Measurements from ENCODE around the gene LEMD3.

Gene LEMD3

DNA sequence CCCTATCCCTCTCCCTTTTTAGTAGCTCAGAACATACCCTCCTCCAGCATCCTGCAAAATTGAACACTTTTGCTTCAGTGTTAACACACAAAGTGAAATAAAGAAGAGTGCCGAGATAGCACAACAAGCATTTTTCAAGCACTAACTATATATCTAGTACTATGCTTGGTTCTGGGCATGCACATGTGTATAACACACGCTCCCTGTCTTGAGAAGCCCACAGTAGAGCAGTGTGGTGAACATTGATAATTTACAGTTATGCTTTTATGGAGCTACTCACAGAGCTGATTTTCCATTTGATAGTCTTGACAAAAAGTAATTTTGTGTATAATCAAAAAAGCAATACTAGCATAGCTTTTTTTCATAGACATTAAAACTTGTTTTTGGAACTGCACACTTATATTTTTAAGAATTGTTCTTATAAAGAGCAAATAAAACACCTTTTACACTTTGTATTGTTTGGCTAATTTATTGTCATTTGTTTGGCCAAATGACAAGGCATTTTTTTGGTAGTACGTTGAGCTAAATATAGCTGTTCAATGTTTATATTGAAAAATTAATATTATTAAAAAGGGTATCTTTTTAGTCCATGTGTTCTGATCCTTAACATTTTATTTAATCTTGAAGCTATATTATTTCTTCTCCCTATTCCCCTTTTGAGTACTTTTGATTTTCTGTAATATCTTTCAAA lies 39.7 kb downstream of the LEMD3 start:
- no peak for DNase-seq

DNA sequence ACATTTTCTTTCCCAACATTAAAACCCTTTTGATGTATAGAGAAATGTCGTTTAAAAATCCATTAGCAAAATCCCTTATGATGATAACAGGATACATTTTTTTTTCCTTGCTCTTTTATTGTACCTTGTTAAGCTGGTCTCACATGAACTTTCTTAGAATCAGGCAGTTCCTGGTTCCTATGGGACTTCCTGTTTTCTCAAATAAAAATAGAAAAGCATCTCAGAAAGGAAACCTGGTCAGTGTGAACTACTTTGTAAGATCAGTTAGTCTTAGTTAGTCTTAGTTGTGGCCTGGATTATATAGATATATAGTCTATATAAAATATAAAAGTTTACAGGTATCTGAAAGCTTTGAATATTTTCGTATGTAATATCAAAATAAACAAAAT lies 40.3 kb downstream of the LEMD3 start:
- no peak for DNase-seq

DNA sequence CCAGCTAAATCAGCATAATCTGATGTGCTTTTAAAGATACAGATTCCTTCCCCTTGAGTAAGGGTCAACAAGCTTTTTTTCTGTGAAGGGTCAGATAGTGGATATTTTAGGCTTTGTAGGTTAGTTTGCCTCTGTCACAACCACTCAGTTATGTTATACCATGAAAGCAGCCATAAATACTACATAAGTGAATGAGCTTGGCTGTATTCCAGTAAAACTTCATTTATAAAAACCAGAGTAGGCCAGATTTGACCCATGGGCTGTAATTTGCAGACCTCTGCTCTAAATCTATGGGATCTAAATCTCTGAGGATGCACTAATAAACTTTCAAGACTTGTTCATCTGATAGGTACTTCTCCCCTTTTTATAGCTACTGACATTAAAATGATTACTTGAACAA lies 47.7 kb downstream of the LEMD3 start:
- no peak for DNase-seq

DNA sequence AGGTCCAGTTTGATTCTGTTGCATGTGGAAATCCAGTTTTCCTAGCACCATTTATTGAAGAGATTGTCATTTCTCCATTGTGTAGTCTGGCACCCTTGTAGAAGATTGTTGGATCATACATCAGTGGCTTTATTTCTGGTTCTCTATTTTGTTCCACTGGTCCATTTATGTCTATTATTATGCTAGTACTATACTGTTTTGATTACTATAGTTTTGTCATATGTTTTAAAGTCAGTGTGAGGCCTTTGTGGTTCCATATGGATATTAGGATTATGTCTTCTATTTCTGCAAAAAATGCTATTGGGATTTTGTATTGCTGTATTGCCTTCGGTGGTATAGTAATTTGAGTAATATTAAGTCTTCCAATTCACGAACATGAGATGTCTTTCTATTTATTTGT lies 51.4 kb downstream of the LEMD3 start:
- DNase-seq, result no peak

DNA sequence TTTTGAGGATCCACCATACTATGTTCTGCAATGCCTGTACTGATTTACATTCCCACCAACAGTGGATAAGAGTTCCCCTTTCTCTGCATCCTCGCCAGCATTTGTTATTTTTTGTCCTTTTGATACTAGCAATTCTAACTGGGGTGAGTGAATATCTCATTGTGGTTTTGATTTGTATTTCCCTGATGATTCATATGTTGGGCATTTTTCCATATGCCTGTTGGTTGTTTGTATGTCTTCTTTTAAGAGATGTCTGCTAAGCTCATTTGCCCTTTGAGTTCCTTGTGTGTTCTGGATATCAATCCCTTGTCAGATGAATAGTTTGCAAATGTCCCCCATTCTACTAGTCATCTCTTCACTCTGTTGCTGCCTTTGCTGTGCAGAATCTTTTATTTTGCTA lies 60.1 kb downstream of the LEMD3 start:
- no peak for DNase-seq

DNA sequence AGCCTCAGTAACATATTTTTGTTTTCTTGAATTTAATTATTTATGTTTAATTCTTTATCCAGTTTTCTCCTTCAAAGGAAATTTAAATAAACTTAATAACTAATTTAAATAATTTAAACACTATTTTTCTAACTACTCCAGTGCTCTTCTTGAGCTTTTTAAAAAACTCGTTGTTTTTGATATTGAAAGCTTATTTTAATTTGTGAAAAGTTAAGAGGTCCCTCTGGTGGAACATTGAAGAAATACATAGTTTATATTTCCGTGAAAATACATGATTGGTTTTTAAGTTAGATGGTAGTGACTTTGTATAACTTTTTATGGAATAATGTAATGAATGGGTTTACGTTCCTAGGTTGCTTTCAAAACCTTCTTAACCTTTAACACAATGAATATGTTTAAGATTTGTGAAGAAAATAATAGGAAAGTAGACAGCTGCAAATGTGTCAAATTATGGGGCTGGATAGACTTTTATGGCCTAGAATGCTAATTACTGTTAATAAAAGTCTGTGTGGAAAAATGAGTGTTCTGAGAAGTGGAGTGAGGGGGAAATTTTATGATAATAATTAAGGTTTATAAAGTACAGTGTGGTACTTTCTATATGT lies 63.2 kb downstream of the LEMD3 start:
- no peak for DNase-seq

DNA sequence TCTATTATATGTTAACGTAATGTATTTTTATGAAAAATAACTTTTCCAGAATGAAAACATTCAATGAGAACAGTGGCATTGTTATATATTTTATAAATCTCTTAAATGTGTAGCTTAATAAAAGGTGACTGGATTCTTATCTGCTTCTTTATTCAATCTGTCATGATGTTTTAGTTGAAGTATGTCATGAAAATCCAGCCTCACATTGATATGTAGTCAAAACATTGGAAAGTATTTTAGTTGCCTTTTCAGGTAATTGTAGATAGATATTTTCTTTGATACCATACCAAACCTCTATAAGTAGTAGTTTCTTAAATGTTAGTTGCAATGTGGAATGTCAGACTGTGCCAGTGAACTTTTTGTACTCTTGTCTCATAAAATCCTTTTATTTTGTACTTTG lies 67.8 kb downstream of the LEMD3 start:
- DNase-seq, result no peak

DNA sequence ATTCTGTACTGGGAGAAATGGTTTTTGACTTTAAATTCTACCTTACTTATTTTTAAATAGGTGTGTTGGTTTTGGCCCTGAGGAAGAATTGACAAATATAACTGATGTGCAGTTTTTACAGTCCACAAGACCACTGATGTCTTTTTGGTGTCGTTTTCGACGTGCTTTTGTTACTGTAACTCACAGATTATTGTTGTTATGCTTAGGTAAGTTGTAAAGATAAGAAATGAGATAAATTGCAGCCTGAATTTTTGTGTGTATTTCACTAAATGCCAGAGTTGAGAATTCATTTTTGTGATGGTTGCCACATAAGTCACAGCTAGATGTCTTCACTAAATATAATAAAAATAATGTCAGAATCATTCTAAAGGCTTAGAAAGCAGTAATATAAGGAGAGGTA lies 69.2 kb downstream of the LEMD3 start:
- no peak for DNase-seq

DNA sequence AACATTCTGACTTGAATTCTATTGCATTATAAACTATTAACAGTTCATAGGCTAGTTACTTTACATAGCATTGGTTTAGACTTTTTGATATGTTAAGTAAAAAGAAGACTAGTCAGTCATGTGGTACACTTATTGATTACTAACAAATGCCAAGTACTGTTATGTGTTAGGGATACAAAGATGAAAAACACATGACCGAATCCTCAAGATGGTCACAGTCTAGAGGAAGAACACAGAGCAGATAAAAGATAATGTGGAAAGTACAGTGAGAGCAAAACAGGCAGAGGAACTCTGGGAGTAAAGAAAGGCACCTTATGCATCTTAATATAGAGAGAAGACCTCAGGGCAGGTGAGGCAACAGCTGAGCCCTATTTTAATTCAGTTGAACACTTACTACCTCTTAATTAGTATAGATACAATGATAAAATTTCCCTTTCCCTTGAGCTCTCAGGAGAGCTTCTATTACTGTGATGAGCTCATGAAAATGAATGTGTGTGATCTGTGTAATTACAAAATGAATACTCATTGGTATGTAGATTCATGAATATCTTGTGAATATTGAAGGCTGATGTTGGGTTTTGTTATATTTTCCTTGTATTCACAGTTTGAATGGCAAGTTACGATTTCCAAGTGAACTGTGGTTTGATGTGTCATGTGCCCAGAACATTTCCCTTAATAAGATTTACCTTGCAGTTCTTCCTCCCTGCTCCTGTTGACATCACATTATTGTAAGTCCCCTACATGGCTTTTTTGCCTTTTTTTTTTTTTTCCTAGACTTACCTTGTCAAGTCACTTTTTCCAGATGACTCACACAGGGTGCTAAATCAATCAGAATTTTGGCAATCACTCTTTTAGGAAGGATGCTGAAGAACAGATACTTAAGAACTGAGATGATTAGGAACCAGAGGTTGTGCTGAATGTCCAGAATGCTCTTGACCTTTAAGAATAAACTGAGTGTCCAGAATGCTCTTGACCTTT lies 79.6 kb downstream of the LEMD3 start:
- DNase-seq, result no peak

DNA sequence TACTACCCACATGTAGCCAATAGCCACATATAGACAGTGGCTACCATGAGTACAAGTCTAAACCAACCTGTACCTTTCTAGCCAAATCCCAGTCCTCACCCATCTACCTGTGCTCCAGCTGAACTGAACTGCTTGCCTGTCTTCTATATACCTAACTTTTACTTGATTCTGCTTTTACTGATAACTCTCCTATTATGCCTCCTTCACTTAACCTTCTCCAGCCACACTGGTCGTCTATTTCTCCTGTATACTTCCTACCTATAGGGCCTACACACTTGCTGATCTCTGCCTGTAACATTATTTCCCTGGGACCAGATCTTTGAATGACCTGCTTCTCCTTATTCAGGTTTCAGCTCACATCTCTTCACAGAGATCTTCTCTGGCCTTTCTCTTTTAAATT lies 83.1 kb downstream of the LEMD3 start:
- no peak for DNase-seq

DNA sequence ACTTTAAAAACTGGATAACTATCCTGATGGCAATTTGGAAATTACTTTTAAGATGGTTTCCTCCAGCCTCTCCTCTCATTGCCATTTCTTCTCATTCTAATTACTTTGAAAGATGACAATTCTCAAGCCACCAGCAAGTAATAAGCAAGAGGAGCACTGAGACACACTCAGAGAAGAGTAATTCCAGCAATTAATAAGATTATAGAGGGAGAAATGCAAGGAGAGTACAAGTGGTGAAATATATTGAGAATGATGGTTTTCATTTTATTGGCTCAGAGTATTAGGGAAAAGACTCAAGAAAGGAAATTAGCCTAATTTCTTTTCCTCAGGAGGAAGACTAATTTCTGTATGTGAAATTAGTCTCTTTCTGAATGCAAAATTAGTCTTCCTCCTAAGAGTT lies 88.6 kb downstream of the LEMD3 start:
- no peak for DNase-seq

DNA sequence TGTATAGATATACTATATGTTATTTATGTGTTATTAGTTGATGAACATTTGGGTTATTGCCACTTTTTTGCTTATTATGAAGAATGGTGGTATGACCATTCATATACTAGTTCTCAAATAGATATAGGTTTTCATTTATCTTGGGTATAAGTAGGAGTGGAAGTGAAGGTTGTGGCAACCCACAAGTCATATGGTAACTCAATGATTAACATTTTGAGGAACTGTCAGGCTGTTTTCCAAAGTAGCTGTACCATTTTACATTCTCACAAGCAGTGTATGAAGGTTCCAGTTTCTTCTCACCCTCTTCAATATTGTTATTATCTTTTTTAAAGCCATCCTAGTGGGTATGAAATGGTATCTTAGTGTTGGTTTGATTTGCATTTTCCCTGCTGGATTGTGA lies 90.1 kb downstream of the LEMD3 start:
- DNase-seq, result no peak

DNA sequence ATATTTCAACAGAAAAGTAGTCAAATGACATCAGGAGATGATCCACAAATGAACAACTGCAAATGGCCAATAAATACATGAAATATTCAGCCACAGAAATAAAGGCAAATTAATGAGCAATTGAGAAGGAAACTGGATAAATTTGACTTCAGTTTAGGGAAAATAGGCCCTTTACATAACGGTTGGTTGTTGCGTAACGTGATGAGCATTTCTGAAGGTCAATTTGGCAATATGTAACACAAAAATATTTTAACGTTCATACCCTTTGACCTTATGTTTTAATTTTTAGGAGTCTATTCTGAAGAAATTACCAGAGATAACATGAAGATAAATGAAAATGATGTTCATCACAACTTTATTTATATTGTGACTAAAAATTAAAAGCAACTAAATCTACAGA lies 94.4 kb downstream of the LEMD3 start:
- no peak for DNase-seq

DNA sequence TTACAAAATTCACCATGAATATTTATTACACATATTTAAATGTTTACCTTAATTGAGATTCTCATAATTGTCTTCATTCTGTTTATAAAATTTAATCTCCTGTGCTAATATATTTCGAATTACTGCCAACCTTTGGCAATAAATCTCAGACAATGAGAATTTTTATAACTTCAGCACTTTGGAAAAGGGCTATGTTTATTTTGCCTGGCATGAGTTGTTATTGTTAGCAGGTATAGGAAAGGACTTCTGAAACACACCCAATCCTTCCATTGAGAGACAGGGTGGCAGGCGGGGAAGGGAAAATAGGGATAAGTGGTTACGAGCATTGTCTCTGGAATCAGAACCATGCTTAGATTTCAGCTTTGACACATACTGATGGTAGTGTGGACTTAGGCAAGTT lies 97.0 kb downstream of the LEMD3 start:
- no peak for DNase-seq

DNA sequence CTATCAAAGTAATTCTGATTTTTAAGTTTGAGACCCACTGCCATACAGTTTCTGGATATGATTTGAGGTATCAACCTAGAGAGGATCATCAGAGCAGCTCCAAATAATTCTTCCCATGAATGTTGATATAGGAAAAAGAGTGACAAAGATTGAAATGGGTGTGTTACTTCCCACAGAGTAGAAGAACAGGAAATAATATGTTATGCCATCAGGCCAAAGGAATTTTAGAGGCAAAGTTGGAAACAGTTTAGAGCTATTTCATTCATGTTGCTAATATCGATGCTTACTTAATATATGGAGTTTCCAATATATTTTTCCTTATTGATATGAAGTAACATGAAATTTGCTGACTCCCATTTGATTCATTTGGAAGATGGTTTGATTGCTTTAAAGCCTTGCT lies 100.2 kb downstream of the LEMD3 start:
- DNase-seq, result no peak

DNA sequence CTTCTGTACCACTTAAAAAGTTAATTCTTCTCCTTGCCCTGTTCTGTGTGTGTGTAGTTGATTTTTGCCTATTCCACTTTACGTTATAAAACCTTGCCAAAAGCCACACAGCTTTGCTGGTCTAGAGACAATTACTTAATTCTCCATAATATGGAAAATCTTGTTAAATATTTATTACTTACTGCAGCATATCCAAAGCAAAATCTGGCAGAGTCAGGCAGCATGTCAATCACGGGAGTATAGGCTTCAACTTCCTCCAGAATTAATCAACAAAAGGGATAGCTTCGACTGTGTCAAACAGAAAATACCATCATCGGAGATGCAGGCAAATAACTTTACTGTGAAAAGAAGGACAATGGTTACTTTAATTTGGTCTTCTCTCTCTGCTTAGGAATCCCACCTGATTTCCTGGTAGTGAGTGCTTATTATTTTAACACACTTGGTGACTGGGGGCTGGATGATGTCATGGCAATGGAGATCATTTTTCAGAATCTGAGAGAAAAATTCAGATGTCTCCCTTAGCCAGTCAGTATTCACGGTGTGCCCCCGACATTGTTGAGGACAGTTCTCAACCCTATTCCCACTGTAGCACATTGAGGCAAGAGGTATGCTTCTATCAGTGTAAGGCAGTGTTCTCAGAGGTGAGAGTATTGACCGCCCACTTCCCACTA lies 105.4 kb downstream of the LEMD3 start:
- no peak for DNase-seq

DNA sequence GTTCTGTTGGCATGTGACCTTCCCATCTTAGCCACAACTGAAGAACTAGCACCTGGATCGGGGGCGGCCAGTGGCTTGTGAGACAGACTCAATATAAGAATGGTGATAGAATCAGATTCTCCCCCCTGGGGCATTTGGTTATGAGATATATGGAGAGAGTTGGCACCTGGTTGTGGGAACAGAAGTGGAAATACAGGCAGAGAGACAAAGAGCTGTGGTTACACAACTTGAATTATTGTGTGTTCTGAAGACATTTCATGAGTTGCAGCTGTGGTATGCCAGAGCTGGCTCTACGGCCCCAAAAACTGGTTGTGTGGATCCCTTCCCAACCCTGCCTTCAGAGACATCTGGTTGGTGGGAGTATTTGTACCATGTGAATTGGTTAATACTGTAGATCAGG lies 106.2 kb downstream of the LEMD3 start:
- DNase-seq, result no peak

DNA sequence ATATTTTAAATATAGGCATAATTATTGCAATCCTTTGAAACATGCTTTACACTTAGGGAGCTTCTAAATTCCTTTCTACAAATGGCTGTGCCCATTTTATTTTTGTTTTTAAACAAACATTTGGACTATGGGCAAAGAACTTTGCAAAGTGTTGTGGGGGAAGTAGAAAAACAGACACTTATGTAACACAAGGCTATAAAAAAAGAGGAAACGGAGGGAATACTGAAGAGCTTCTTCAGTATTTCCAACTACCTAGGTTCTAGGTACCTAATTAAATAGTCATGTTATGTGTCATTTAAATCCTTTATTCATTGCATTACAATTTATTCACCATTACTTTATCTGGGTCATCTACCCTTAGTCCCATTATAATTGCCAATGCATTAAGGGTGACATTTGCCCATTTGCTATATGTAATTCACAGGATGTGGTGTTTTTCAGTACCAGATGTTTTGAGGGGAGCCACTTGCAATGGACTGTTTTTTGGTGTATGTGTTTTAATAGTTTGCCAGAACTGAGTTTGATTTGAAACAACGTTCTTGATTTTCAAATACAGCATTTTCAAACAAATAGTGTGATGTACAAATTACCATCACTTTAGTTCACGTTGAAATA lies 107.6 kb downstream of the LEMD3 start:
- DNase-seq, result no peak

DNA sequence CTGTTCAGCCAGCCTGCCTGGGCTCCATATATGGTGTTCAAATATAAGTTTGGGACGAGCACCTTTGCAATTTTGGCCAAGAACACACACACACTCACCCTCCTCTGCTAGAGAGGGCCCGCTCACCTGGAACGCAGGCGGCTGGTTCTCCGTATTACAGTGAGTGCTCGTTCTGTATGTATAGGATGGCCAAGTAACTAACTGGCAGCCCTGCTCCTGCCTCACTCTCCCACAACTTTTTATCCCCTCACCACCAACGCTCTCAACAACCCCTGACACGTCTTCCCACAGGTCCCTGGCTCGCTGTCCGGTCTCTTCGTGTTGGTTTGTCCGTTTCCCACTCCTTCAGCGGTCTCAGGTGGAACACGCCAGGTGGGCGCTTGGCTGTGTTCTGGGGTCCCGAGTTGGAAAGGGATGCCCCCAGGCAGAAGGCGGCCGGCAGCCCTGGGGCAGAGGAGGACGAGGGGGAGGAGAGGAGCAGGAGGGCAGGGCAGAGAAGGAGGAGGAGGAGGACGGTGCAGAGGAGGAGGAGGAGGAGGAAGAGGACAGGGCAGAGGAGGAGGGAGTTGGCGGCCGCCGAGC lies 108.7 kb downstream of the LEMD3 start:
- no peak for DNase-seq

DNA sequence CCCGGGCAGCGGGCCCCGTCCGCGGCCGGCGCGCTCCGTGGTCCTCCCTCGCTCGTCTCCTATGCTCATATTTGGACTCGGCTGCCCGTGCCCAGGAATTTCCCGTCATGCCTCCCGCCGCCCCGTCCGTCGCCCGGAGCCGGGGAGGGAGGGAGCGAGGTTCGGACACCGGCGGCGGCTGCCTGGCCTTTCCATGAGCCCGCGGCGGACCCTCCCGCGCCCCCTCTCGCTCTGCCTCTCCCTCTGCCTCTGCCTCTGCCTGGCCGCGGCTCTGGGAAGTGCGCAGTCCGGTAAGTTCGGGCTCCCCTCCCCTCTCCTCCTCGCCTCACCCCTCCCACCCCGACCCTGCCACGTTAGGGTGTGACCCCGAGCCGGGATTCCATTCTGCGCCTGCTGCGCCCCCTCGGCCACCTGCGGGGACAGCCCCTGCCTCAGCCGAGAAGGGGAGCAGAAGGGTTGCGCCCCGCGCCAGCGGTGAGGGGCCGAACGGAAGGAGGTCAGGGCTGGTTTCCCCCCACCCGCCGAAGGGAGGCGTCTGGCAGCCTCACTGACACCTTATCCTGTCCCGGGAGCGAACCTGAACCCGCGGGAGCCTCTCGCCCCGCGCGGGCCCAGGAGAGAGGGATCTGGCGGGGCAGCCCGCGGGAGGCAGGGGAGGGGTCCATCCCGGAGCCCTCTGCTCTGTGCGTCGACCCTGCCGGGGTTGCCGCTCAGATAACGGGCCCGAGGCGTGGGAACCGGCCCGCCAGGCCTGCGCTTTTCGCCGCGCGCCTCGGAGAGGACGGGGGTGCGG lies 109.4 kb downstream of the LEMD3 start, which contains the start of gene MSRB3:
Gene MSRB3 (plus strand): TSS at position 108 of the 793 bp plus-strand sequence. CDS start 29,897 bp downstream, outside the sequence.
- DNase-seq, result peak; percentile 73

DNA sequence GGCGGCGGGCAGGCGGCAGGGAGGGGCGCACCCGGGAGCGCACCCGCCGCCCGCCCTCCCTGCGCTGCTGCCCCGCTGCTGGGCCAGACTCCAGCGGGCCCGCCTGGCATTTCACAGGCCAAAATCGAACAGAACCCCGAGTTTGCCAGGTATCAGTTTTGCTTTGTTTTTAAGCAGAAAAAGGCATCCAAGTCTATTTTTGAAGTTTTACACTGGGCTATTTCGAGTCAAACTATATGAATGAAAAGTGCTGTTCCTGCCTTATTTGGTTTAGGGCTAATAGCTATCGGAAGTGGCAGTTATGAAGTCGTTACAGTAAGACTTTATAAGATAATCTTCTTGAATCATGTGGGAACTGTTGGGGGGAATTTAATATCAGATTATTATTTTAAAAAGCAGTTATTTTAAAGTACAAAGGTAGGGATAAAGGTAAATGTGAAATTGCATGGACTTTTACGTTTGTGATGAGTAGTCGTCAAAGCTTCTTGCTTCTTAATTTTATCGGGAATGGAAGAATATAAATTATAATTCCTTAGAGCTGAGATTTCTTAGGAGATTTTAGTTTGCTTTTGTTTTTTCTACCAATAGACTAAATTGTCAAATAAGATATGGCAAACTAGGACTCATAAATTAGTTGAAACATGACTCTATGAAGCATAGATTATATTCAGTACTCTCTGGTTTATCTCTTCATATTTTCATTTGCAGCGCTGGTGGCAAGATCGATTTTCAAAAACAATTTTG lies 110.2 kb downstream of the LEMD3 start:
- no peak for DNase-seq

All from 8988T (cell line).